ENCODE data around the gene KIAA1671.

GRCh38 chr22:25187469-25187868 is 235.0 kb downstream of the KIAA1671 start:
- TF ChIP-seq CTCF (IDR thresholded peaks at IDR 0.05), result no peak
- no peak for TF ChIP-seq EP300 (IDR thresholded peaks at IDR 0.05)
